Measurements from ENCODE around the gene MED27.

GRCh38 chr9:132063281-132063680, 16.4 kb downstream of the MED27 start:
- no peak for TF ChIP-seq EZH2 (IDR thresholded peaks at IDR 0.05; ENCODE audit: insufficient read depth, poor library complexity, severe bottlenecking)
- no peak for TF ChIP-seq EZH2phosphoT487 (IDR thresholded peaks at IDR 0.05; ENCODE audit: insufficient read depth, low read depth)
